GM23248 (cell line): ENCODE results near the gene NOXO1. TPM values are rescaled to one million over a fixed set of nuclear protein-coding genes. Genes with fewer than 3 reads are reported as not detected.
A peak's percentile ranks its signal among the peaks of the same experiment; 100 is the strongest.

Experiments
- DNase-seq: peaks from one replicate; pipeline ENCODE4 v3.0.0-alpha.2; 2015
- H2AFZ ChIP-seq: fragments of 200-600 bp; sonication (generic); 2 replicates; pipeline ENCODE4 v1.6.1; 2016; ENCODE audit warnings: antibody characterized with exemption
- H3F3A ChIP-seq: fragments of 200-600 bp; sonication (generic); 2 replicates; pipeline ENCODE4 v1.6.1; 2016; ENCODE audit warnings: mild to moderate bottlenecking, antibody characterized with exemption, mixed run types; ENCODE audit not compliant: insufficient read depth
- H3K27ac ChIP-seq: fragments of 200-600 bp; sonication (generic); 2 replicates; pipeline ENCODE4 v1.5.1; 2016; ENCODE audit warnings: mild to moderate bottlenecking
- H3K27me3 ChIP-seq: fragments of 200-600 bp; sonication (generic); replicated peaks from 2 replicates; pipeline ENCODE4 v1.6.1; 2016; ENCODE audit warnings: mild to moderate bottlenecking; ENCODE audit not compliant: insufficient read depth
- H3K36me3 ChIP-seq: fragments of 200-600 bp; sonication (generic); 2 replicates; pipeline ENCODE4 v1.6.1; 2016; ENCODE audit warnings: low read depth, mild to moderate bottlenecking
- H3K4me1 ChIP-seq: fragments of 200-600 bp; sonication (generic); 2 replicates; pipeline ENCODE4 v1.6.1; 2016; ENCODE audit warnings: mild to moderate bottlenecking; ENCODE audit not compliant: insufficient read depth
- H3K4me2 ChIP-seq: fragments of 200-600 bp; sonication (generic); one replicate; pipeline ENCODE4 v1.6.1; 2016; ENCODE audit warnings: mild to moderate bottlenecking; ENCODE audit not compliant: unreplicated experiment
- H3K4me3 ChIP-seq: fragments of 200-600 bp; sonication (generic); 2 replicates; pipeline ENCODE4 v1.5.1; 2016; ENCODE audit warnings: mild to moderate bottlenecking
- H3K79me2 ChIP-seq: fragments of 200-600 bp; sonication (generic); 2 replicates; pipeline ENCODE4 v1.6.1; 2016; ENCODE audit warnings: mild to moderate bottlenecking; ENCODE audit not compliant: insufficient read depth
- H3K9ac ChIP-seq: fragments of 200-600 bp; sonication (generic); 2 replicates; pipeline ENCODE4 v1.6.1; 2016; ENCODE audit warnings: mild to moderate bottlenecking
- H3K9me2 ChIP-seq: fragments of 200-600 bp; sonication (generic); 2 replicates; pipeline ENCODE4 v1.6.1; 2016; ENCODE audit warnings: mixed run types, mild to moderate bottlenecking, moderate library complexity; ENCODE audit not compliant: insufficient read depth
- H3K9me3 ChIP-seq: fragments of 200-600 bp; sonication (generic); one replicate; pipeline ENCODE4 v1.6.1; 2017; ENCODE audit warnings: low read depth
- H4K20me1 ChIP-seq: fragments of 200-600 bp; sonication (generic); 2 replicates; pipeline ENCODE4 v1.6.0; 2016; ENCODE audit not compliant: insufficient read depth
- EZH2 ChIP-seq: fragments of 200-600 bp; sonication (generic); IDR thresholded peaks from 2 replicates; pipeline ENCODE4 v1.6.1; 2018; ENCODE audit warnings: antibody characterized with exemption, mild to moderate bottlenecking; ENCODE audit not compliant: insufficient read depth, poor library complexity, severe bottlenecking
- EZH2phosphoT487 ChIP-seq: fragments of 200-600 bp; sonication (generic); IDR thresholded peaks from 2 replicates; pipeline ENCODE4 v1.6.1; 2018; ENCODE audit warnings: antibody characterized with exemption, moderate library complexity, mild to moderate bottlenecking, low read depth; ENCODE audit not compliant: insufficient read depth
- WGBS, 2 experiments: methylation state at CpG; one replicate each; pipeline ENCODE4 v1.1.6; 2015 to 2017; ENCODE audit warnings: low lambda C conversion rate in 2 of 2, low coverage in 1 of 2; ENCODE audit errors: missing lambda C conversion rate in 2 of 2; 5-methylcytosine and 5-hydroxymethylcytosine counted together
- in situ Hi-C: fragments of 300-500 bp; cut with MboI; formaldehyde crosslinking; loops from 2 replicates; pipeline ENCODE4 v1.15.0; 2020
- polyA plus RNA-seq: library from polyadenylated mRNA; unstranded; fragments of >200 nt; fragmentation: Nextera tagmentation; extraction: Ambion mirVana; gene quantifications from 2 replicates; pipeline ENCODE4 v1.2.1, GENCODE V29; 2016
- total RNA-seq: library from RNA; depleted of rRNA; stranded (reverse); fragments of >200 nt; shearing (Covaris generic); gene quantifications from 2 replicates; pipeline ENCODE4 v1.2.3, GENCODE V29; 2014

Gene NOXO1
- total and polyA plus RNA-seq, 2 experiments from 2014 or later: 0.23 TPM; not detected in 1

DNA sequence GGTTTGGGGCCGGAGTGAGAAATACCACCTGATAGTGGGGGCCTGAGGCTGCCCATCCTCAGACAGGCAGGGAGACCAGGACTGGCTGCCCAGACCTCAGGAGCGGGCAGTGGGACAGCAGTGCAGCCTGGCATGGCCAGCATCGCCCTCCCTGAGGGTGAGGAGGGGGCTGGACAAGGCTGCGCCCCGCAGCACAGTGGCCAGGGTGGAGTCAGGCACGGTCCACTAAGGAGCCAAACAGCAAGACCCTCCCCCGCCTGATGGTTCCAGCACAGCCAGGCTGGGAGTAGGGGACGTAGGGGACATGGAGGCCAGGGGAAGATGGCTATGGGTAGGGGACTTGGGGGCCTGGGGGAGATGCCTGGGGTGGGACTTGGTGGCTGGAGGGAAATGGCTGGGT, 25.0 kb upstream of the NOXO1 start:
- Histone ChIP-seq H2AFZ (no peak overlapping the region), H3K9ac (peak overlapping the region; percentile 91; the same call in 1 of the 2 replicates), H3K4me1 (peaks cover 21% of the 10 kb centered on the region), H3K36me3 (peaks cover 5% of the 10 kb centered on the region; the same call in 1 of the 2 replicates), H4K20me1 (peaks cover 11% of the 10 kb centered on the region; the same call in 1 of the 2 replicates), H3K79me2 (peaks cover 94% of the 10 kb centered on the region), H3K9me3 (no peaks in the 10 kb centered on the region), H3K4me3 (no peak overlapping the region), H3F3A (peaks cover 17% of the 10 kb centered on the region), H3K27ac (0 out of 2 replicates have a peak overlapping the region, but pooled peaks have one; percentile 93), H3K27me3 (no peaks in the 10 kb centered on the region), H3K4me2 (no peak overlapping the region), H3K9me2 (no peaks in the 10 kb centered on the region)
- TF ChIP-seq EZH2phosphoT487: no peak
- TF ChIP-seq EZH2: no peak
- 92% methylated on average over 8 of the region's 8 CpGs for WGBS, 2 experiments
- no peak for DNase-seq
- in situ Hi-C loops: no loop called here

DNA sequence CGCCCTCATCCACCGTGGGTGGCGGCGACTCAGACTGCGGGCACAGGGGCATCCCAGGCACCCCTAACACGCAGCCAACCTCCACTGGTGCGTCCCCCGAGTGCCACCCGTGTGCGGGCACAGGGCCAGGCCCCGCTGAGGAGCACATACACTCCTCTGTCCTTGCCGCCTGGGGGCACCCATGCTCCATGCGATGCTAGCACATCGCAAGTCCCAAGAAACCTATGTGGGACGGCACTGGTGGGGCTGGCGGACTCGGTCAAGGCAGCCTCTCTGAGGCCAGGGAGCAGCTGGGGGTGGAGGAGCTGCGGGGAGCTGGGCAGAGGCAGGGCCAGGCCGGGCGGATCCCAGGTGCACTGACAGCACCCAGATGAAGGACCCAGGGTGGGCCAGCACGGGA, 24.4 kb upstream of the NOXO1 start:
- Histone ChIP-seq H3K9ac (peak overlapping the region; percentile 22; the same call in 1 of the 2 replicates), H3K4me1 (peaks cover 19% of the 10 kb centered on the region), H3K27ac (no peak overlapping the region), H3K36me3 (peaks cover 12% of the 10 kb centered on the region; the same call in 1 of the 2 replicates), H3K4me2 (no peak overlapping the region), H3K4me3 (no peak overlapping the region), H3K9me3 (no peaks in the 10 kb centered on the region), H3F3A (peaks cover 17% of the 10 kb centered on the region), H3K9me2 (no peaks in the 10 kb centered on the region), H3K79me2 (peaks cover 95% of the 10 kb centered on the region), H2AFZ (no peak overlapping the region), H3K27me3 (no peaks in the 10 kb centered on the region), H4K20me1 (peaks cover 11% of the 10 kb centered on the region; the same call in 1 of the 2 replicates)
- TF ChIP-seq EZH2 (no peak), EZH2phosphoT487 (no peak)
- WGBS, 2 experiments: 83 to 89% methylated on average over 20 to 21 of the region's 21 CpGs
- in situ Hi-C loops: no loop called here
- DNase-seq: no peak

DNA sequence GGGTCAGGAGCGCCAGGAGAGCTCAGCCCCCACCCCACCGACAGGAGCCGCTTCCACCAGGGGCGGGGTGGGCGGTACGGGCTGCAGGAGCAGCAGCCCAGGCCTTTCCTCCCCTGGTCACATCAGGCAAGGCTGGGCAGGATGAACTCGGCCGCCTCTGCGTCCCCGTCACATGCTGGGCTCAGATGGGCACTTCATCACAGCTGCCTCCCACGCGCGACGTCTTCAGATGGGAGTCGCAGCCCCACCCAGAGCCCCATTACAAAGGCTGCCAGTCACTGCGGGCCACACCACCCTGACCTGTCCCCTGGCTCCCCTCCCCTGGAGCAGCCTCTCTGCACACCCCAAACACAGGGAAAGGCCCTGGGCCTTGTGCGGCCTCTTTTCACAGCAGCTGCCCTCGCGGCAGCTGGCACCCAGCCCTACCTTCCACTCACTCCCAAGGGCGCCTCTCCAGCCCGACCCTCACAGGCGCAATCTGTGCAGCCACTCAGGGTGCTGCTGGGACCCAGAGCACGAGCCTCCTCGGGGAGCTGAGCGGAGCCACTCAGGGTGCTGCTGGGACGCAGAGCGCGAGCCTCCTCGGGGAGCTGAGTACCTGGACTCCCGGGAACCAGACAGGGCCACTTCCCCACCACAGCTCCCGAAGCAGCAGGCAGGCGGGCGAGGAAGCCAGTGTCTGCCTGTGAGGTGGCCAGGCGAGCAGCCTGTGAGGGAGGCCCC, 23.7 kb upstream of the NOXO1 start:
- peaks cover 17% of the 10 kb centered on the region for H3F3A ChIP-seq
- in situ Hi-C loops: no loop called here
- 80 to 85% methylated on average over 28 to 34 of the region's 34 CpGs for WGBS, 2 experiments
- H3K9me3 ChIP-seq: no peaks in the 10 kb centered on the region
- no peak overlapping the region for H3K27ac ChIP-seq
- H3K4me2 ChIP-seq: no peak overlapping the region
- TF ChIP-seq EZH2phosphoT487: no peak
- no peak for TF ChIP-seq EZH2
- peak; percentile 27 for DNase-seq
- peaks cover 11% of the 10 kb centered on the region; the same call in 1 of the 2 replicates for H4K20me1 ChIP-seq
- H3K4me3 ChIP-seq: no peak overlapping the region
- no peak overlapping the region for H3K9ac ChIP-seq
- peaks cover 13% of the 10 kb centered on the region for H3K4me1 ChIP-seq
- H3K27me3 ChIP-seq: no peaks in the 10 kb centered on the region
- H3K79me2 ChIP-seq: peaks cover 93% of the 10 kb centered on the region
- H3K9me2 ChIP-seq: no peaks in the 10 kb centered on the region
- H3K36me3 ChIP-seq: peaks cover 12% of the 10 kb centered on the region; the same call in 1 of the 2 replicates
- no peak overlapping the region for H2AFZ ChIP-seq

DNA sequence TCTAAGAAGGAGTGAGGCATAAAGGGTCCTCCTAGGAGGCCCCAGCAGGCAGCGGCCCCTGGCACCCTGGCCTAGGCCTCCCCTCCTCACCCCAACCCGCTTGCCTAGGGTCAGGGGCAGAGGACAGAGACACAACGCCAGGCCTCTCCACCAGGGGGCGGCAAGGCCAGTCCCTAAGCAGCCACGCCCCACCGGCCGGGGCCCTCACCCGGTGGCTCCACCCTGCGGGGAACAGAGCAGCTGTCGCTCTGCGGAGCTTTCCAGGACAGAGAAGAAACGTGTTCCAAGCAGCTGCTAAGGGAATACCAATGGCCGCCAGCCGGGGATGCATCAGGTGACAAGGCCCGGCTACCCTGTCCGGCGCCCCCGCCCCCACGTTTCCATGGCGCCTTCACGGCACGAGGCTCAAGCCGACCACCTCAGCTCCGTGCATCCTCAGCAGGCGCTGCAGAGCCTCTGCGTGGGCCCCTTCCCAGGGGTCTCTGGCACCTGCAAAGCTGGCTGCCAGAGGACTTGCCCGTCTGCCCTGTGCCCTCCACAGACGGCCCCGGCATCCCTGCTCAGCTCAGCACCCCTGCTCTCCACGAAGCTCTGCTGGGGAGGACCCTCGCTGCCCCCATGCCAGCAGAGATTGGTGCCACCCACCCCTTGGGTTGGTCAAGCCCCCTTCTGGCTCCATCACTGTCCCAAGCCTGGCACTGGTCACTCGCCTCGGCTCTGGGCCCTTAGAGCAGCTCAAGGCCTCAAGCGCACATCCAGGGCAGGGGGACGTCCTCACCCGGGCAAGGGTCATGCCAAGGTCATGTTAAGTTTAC, 22.8 kb upstream of the NOXO1 start:
- Histone ChIP-seq H3F3A (peaks cover 17% of the 10 kb centered on the region), H2AFZ (no peak overlapping the region), H3K36me3 (peaks cover 16% of the 10 kb centered on the region; the same call in 1 of the 2 replicates), H3K9me3 (no peaks in the 10 kb centered on the region), H3K4me2 (peak overlapping the region; percentile 7), H3K27me3 (no peaks in the 10 kb centered on the region), H4K20me1 (peaks cover 11% of the 10 kb centered on the region; the same call in 1 of the 2 replicates), H3K27ac (no peak overlapping the region), H3K79me2 (peaks cover 90% of the 10 kb centered on the region), H3K9me2 (no peaks in the 10 kb centered on the region), H3K4me3 (no peak overlapping the region), H3K9ac (peak overlapping the region; percentile 27; the same call in 1 of the 2 replicates), H3K4me1 (peaks cover 13% of the 10 kb centered on the region)
- in situ Hi-C loops: no loop called here
- peak; percentile 94 for DNase-seq
- 35 to 37% methylated on average over 27 to 35 of the region's 36 CpGs for WGBS, 2 experiments
- TF ChIP-seq EZH2: no peak
- TF ChIP-seq EZH2phosphoT487: no peak
